Tibial nerve (tissue), 3 donors: ENCODE measurements around the gene AOC2.
"Not testable (repeated sequence)": the region's sequence is repeated elsewhere in the genome, so short reads cannot be mapped to it uniquely, and the experiment has no call there.

Experiments
- CTCF ChIP-seq, 5 experiments: fragments of 200-600 bp in 3 of 5; fragments of 450-650 bp in 2 of 5; sonication (generic) in 3 of 5; IDR thresholded peaks; one replicate each; pipeline ENCODE4 v1.5.1; 2016 to 2019; ENCODE audit warnings: antibody characterized with exemption in 5 of 5, mild to moderate bottlenecking in 3 of 5, moderate library complexity in 2 of 5
- POLR2A ChIP-seq, 2 donors: fragments of 450-650 bp; IDR thresholded peaks; one replicate each; pipeline ENCODE4 v1.6.1; 2017; ENCODE audit warnings: antibody characterized with exemption in 2 of 2, mild to moderate bottlenecking in 2 of 2, moderate library complexity in 2 of 2

DNA sequence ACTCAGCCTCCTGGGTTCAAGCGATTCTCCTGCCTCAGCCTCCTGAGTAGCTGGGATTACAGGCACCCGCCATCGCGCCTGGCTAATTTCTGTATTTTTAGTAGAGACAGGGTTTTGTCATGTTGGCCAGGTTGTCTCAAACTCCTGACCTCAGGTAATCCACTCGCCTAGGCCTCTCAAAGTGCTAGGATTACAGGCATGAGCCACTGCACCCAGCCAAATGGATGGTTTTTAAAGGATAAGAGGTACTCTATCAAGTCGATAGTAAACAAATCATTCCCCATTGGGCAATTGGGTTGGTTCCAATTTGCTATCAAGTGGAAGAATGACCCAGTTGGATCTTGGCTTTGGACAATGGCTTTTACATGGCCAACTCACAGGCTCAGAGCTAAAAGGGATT is 37.3 kb downstream of the AOC2 start:
- TF ChIP-seq CTCF, POLR2A (IDR thresholded peaks at IDR 0.05): not testable (repeated sequence)
